HG03521 (cell line): ENCODE results near the gene RSPH6A.

Source experiments
- ATAC-seq: cut with Tn5 transposase; IDR thresholded peaks from one replicate; pipeline ENCODE4 v1.9.1; 2021; ENCODE audit warnings: mild to moderate bottlenecking, moderate library complexity; ENCODE audit not compliant: unreplicated experiment

Gene RSPH6A

DNA sequence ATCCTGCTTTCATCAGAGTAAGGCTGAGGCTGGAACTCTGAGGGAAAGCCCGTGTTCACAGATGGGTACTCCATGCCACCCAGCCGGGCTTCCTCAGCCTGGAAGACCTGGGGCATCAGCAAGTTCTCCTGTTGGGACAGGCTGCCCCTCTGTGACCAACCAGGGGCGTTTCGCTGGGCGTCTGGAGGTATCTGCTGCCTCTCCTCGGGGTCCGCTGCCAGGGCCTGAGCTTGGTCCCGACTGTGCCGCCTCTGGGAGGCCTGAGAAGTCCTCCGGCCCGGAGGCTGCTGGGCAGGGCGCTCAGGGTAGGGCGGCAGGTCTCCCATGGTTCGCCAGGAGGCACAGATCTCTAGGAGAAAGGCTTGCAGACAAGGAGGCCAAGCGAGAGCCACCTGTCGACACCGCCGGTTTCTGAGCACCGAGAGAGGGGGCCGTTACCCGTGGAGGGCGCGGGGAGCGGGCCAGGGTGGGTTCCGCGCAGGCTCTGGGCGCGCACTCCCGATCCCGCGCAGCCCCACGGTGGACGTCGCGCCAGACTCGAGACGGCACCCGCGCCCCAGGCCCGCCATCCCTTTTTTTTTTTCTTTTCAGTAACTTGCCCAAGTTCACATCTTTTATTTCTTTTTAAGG is at the start of gene RSPH6A:
TSS of gene RSPH6A (minus strand) at position 458 of the 630 bp plus-strand sequence. CDS start at position 326, 132 bp downstream.
- ATAC-seq, result no peak

DNA sequence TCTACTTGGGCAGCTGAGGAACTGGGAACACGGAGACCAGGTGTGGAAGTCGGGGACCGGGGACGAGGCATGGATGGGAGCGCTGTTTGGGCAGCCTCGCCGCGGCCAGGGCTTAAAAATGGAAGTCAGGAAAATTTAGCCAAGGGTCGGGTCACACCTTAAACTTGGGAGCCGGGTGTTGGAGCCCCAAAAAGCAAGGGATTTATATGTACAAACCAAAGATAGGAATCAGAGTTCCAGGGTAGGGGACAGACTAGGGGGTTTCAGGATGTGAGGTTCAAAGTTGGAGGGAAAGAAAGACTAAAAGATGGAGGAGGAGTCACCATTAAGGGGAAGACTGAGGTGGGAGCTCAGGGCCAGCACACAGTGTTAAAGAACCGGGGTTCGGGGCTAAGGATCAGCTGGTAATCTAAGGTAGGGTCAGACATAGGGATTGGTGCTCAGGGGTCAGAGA is 49.5 kb upstream of the RSPH6A start:
- ATAC-seq, result no peak

DNA sequence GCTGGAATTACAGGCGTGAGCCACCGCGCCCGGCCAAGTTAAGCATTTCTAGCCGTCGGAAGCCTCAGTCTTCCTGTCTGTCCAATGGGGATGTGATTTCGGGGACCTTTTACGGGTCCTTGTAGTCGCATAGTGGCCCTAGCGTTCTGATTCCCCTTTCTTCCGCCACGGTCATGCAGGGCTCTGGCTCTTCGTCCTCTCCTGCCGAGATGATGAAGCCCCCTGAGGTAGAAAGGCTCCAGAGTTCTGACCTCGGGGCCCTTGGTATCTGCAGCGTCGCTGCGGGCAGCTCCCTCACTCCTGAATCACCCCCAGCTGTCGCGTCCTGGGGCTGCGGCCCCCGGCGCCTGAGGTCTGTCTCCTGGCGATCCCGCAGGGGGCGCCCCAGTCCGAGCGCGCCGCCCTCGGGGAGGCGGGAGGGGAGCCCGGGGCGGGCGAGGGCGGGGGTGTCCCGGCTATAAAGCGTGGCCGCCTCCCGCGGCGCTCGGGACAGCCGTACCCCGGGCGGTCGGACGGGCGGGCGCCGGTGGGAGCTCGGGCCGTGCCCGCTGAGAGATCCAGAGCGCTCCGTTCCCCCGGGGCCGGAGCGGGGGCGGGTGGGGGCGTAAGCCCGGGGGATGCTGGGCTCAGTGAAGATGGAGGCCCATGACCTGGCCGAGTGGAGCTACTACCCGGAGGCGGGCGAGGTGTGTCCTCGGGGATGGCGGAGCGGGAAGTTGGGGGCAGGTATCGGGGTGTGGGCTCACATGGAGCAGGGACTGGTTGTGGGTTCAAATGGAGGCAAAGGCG is 48.9 kb upstream of the RSPH6A start, which contains the start of gene FOXA3:
TSS of gene FOXA3 (plus strand) at position 487 of the 789 bp plus-strand sequence. CDS start at position 618, 131 bp downstream.
- ATAC-seq, result no peak

DNA sequence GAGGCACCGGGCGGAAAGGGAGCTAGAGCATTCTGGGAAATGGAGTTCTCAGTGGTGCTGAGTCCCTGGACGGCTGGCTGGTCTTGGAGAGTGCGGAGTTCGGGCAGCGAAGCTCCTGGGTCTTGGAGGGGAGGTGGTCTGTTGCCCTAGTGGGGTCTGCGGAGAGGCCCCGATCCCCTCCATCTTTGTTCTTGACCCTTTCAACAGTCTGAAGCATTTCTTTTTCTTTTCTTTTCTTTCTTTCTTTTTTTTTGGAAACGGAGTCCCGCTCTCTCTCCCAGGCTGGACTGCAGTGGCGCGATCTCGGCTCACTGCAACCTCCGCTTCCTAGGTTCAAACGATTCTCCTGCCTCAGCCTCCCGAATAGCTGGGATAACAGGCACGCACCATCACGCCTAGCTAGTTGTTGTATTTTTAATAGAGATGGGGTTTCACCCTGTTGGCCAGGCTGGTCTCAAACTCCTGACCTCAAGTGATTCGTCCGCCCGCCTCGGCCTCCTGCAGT is 48.3 kb upstream of the RSPH6A start:
- ATAC-seq, result no peak

DNA sequence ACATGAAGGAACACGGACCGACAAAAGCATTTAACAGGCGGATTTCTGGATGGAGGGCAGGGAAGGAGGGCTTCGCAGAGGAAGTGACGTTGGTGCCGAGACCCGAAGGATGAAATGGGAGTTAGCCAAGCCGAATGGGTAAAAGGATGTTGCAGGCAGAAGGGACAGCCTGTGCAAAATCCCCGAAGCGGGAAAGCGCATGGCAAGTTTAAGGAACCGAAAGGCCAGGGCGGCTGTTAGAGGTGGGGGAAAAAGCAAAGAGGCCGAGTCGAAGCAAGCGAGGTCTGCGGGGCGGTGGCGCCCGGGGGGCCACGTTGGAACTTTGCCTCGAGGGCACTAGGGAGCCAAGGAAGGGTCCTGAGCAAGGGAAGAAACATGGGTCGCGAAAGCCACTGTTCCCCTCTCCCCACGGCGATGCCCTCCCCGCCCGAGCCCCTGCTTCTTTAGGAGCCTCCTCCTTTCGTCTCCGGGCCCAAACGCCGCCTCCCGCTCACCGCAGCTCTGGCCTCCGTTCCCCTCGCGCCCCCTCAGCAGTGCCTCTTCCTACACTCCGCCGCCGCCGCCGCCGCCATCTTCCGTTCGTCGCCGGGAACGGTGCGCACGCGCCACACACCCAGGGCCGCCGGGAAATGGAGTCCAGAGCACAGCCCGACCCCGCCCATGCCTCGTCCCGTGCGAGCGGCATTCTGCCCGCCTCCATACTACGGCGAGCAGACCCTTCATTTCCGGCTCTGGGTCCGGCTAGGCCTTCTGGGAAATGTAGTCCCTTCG is 47.6 kb upstream of the RSPH6A start, which contains the start of gene SYMPK:
TSS of gene SYMPK (minus strand) at position 584 of the 771 bp plus-strand sequence. CDS start 8,652 bp downstream, outside the sequence.
- peak; percentile 93 for ATAC-seq

DNA sequence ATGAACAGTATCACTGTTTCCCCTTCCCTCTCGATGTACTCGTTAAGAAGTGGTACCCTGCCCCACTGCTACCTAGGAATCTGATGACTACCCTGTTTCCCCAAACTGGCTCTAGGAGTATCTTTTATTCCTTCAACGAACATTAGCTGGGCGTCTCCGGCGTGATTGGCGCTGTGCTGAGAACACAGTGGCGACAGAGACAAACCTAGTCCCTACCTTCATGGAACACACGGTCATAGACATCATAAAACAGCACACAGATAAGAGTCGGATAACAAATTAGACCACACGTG is 47.1 kb upstream of the RSPH6A start:
- ATAC-seq, result no peak

DNA sequence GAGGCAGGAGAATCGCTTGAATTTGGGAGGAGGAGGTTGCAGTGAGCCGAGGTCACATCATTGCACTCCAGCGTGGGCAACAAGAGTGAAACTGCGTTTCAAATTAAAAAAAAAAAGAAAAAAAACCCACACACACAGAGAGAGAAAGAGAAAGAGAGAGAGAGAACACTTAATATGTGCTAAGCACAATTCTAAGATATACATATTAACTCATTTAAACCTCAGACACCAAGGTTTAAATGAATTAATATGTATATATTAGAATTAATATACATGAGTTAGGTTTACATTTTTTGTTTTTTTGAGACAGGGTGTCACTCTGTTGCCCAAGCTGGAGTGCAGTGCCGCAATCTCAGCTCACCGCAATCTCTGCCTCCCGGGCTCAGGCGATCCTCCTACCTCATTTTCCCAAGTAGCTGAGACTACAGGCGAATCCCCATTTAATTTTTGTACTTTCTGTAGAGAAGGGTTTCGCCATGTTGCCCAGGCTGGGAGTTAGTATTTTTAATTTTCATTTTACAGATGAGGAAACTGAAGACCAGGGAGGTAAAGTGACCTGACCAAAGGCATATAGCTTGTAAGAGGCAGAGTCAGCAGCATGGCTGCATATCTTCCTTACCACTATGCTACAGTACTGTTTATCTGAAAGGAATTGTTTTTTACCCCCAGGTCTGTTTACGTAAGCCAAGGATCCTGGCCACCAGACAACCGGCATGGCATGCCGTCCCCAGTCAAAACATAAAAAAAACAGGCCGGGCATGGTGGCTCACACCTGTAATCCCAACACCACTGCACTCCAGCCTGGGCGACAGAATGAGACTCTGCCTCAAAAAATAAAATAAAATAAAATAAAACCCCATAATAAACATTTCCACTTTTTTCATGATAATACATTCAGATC is 45.5 kb upstream of the RSPH6A start:
- ATAC-seq, result no peak

DNA sequence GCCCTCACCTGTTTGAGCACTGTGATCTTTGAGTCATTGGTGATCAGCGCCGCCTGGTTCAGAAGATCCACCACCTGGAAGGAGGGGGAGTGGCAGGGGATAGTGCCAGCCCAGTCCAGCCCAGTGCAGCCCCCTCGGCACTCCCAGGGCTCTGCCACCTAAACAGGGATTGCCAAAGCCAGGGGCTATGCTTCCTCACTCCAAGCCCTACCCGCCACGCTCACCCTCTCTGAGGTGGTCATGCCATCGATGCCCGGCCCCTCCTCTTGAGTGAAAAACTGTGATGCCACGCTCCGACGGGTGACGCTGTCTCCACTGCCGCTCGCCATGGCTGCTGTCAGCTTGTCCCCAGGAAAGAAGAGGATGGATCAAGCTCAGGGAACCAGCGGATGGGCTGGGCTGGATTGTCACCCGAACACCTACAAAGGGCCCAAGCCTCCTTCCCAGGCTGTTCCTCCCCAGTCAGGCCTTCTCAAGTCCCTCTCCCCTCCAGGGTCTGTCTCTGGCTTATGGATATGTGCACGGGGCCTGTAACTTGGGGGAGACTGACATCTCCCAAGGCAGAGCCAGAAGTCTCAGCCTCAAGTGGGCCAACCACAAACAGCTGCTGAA is 39.2 kb upstream of the RSPH6A start:
- ATAC-seq, result no peak

DNA sequence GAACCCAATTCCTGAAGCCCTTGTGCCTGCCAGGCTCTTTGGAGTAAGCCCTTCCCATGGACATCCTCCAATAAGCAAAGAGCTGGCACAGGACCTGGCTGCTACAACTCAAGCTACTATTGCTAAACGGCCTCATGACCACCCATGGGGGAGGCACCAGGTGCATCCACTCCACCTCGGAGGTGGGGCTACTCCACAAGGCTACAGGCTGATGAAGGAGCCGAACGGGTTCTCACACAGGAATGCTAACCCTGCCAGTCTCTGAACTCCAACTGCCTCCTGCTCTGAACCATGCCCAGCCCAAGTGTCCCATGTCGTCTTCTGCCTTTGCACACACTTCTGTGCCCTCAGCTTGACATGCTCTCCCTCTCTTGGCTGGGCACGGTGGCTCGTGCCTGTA is 37.9 kb upstream of the RSPH6A start:
- no peak for ATAC-seq

DNA sequence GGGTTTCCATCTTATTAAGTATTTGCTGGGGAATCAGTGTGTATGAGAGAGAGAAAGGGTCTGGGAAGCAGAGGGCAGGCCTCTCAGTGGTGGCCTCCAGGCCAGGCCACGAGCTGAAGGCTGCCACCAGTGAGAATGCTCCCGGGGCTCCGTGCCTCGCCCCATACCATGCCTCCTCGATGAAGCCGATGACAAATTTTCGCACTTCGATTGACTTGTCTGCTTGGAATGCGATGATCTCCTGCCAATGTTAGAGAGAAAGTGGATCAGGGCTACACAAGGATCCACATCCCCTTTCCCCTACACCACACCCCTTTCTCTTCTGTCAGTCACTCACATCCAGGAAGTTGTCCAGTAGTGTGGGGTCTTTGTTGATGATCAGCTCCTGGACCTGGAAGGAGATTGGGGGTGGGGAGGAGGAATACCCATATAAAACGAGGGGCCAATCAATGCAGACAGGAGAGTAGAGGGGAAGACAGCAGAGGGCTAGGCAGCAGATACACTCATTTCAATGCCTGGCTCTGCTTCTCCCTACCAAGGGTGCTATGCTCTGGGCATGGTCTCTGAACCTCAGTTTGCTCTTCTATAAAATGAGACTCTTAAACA is 37.1 kb upstream of the RSPH6A start:
- no peak for ATAC-seq

DNA sequence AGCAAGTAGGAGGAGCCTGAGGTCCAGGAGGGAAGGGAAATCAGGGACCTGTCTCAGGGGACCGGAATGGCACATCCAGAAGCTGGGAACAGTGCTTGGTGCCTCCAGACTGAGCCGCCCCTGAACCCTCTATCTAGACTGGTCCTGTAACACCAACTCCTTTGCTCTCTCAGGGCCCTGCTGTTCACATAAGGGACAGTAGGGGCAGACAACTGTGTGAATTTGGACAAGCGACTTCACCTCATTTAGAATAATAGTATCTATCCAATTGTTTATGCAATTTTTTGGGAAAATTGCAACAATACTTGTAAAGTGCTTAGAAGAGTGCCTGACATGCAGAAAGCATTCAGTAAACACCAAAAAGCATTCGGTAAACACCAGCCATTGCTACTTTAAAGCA is 33.8 kb upstream of the RSPH6A start:
- ATAC-seq, result no peak

DNA sequence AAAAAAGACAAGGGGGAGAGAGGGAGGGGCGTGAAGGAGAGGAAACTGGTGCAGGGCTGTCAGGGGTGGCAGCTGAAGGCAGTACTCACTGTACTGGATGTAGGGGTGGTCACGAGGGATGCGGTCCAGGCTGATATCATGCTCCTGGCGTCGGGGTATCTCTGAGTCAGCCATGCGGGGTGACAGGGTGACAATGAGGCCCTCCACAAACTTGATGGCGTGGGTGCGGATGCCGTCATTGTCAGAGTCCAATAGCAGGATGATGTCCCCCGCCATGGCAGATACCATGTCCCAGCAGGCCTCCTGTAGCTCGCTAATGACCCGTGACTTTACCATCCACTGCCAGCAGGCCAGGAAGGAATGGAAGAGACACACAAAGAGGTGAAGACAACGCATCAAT is 32.6 kb upstream of the RSPH6A start:
- no peak for ATAC-seq

DNA sequence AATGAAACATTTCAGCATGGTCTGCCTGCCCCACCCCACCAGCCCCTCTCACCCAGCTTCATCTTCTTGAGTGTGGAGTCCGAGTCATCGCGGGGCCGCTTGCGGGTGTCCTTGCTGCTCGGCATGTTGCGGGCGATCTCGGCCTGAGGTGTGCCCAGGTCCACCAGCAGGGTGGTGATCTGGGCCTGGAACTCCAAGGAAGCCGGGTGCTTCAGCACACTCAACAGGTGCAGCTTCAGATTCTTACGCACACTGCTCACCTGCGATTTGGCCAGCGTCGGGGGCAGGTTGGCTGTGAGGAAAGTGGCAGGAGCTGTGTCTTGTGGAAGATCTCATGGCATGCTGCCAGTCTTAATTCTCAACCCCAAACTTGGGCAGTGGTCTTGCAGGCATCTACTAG is 27.1 kb upstream of the RSPH6A start:
- no peak for ATAC-seq

DNA sequence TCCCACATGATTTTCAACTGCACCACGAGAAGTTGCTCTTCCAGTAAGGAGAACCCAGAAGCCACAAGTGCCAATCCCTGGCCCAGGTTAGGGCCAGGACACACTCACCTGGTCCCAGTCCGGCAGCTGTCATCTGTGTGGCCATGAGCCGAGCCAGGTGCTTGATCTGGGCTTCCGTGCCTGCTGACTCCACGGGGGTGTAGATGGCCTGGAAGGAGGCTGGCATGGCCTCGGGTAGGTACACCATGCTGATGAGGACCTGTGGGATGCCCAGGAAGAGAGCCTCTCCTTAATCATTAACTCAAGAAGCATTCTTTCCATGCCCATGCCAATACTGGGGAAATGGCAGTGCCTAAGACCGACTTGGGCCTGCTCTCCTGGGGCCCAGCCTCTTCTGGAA is 19.9 kb upstream of the RSPH6A start:
- no peak for ATAC-seq

DNA sequence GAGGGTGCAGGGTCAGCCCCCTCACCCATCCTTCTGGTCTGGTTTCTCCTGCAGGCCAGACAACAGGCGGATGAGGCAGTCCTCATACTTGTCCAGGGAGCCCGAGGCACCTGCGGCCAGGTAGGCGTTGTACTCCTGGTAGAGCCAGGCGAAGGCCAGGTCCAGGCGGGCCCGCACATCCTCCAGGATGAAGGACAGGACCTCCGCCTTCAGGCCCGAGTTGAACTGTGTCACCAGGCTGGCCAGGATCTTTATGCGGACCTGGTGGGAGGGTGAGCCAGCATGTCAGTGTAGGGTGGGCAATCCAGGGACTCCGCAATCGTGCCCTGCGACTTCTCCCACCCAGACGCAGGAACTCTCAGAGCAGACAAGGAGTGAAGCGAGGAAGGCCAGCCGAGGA is 13.8 kb upstream of the RSPH6A start:
- no peak for ATAC-seq

DNA sequence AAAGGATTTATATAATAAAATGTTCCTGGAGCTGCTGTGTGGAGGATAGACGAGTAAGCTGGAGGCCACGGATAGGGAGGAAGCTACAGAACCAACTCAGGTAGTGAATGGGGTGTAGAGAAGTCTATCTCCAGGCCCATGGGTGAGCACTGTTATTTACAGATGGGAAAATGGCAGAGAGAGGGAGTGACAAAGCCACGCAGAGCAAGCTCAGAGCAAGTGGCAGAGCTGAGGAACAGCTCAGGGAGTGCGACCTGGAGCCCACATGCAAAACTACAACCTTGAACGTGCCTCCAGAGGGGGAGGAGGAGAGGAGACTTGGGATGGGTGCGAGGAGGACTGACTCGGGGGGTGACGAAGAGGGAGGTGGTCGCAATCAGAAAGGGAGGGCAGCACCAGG is 13.4 kb upstream of the RSPH6A start:
- ATAC-seq, result no peak

DNA sequence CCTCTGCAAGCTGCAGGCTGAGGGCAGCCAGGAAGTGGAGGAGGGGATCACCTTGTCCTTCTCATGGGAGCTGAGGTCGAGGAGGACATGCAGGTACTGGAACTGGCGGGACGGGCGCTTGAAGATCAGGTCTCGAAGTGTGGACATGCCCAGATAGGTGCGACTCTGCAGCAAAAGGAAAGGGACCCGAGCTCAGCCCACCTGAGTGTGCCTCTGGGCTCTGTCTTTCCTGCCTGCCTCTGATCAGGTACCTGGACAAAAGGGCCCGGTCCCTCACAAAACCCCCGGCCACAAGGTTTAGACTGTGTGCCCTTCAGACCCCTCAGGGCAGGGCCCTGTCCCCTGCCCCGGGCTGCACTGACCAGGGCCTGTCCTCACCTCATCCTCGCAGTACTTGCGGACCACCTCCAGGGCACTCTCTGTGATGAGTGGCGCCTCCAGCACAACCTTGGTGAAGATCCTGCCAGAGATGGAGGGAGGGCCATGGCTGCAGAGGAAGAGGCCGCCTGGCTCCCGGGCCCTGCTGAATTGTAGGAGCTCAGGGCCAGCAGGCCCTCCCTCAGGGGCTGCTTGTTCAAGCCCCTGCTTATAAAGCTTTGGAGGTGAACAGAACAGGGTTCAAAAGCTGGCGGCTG is 12.5 kb upstream of the RSPH6A start:
- no peak for ATAC-seq

DNA sequence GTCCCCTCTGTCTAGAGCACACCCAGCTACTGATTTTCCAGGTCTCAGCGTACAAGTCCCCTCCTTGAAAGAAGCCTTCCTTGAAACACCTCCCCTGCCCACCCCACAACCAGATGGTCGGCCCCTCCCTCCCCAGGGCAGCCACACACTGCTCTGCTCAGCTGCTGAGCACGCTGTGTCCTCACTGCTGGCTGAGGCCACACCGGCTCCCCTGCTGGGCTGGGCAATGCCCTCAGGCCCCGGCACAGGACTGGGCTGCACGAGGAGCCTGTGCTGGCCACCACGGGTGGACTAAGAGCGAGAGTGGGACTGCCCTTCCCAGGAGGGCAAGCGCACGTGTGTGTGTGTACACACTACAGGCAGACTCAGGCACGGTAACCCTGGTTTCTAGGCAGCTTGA is 11.8 kb upstream of the RSPH6A start:
- ATAC-seq, result no peak
